GM12878 (cell line): ENCODE results near the gene TSHZ2. TPM values are rescaled to one million over a fixed set of nuclear protein-coding genes. Genes with fewer than 3 reads are reported as not detected.

ENCODE experiments used
- ATAC-seq: fragments of 200-7000 bp; cut with Tn5 transposase; 3 replicates; pipeline ENCODE4 v1.9.1; 2020; ENCODE audit warnings: mild to moderate bottlenecking, moderate library complexity
- BruUV-seq: library from RNA; stranded (reverse); fragments of 400-500 nt; replicated peaks from 2 replicates; lab custom pipeline; 2021; lab: Mats Ljungman, UMichigan
- CTCF ChIA-PET: fragments of 300-600 bp; sonication (Branson Sonifier 250); formaldehyde crosslinking; extraction: SDS; loops from one replicate; lab custom pipeline; 2021; ENCODE audit warnings: inconsistent platforms; lab: Yijun Ruan, JAX
- POLR2A ChIA-PET: fragments of 350-600 bp; formaldehyde crosslinking; extraction: SDS; loops from one replicate; lab custom pipeline; 2021; ENCODE audit warnings: inconsistent platforms; lab: Charles Lee
- RAD21 ChIA-PET: fragments of 300-600 bp; sonication (Branson Sonifier 250); formaldehyde crosslinking; loops from one replicate; lab custom pipeline; 2023; ENCODE audit warnings: antibody characterized with exemption; ENCODE audit not compliant: unreplicated experiment; lab: Charles Lee
- SMC1A ChIA-PET: fragments of 300-600 bp; sonication (Branson Sonifier 250); formaldehyde crosslinking; loops from one replicate; lab custom pipeline; 2023; ENCODE audit not compliant: unreplicated experiment, uncharacterized antibody; lab: Charles Lee
- DNase-seq: peaks from one replicate; pipeline ENCODE4 v3.0.0-alpha.2; 2011; ENCODE audit warnings: low read depth, low spot score
- FAIRE-seq: peaks from 3 replicates; lab custom pipeline; 2011; peaks lifted over from hg19 to GRCh38; lab: Jason Lieb, UNC
- H2AFZ ChIP-seq: 2 replicates; pipeline ENCODE4 v1.6.0; 2011; ENCODE audit warnings: low read depth, low read length, control low read depth; ENCODE audit not compliant: control insufficient read depth
- H3K27ac ChIP-seq: 2 replicates; pipeline ENCODE4 v1.5.1; 2011; ENCODE audit warnings: control low read depth; ENCODE audit not compliant: control insufficient read depth, insufficient read depth
- H3K27me3 ChIP-seq, 2 experiments: replicated peaks in 1 of 2; 2 replicates each; pipeline versions ENCODE4 v1.6.0 to v1.6.1; 2011; ENCODE audit warnings: low read length in 1 of 2; ENCODE audit not compliant: control insufficient read depth in 2 of 2, insufficient read depth in 2 of 2
- H3K36me3 ChIP-seq, 2 experiments: 2 replicates each; pipeline ENCODE4 v1.5.1; 2011; ENCODE audit warnings: low read length in 1 of 2; ENCODE audit not compliant: control insufficient read depth in 2 of 2, insufficient read depth in 2 of 2
- H3K4me1 ChIP-seq: 2 replicates; pipeline ENCODE4 v1.6.1; 2011; ENCODE audit warnings: mild to moderate bottlenecking, low read length, moderate library complexity, mixed read lengths; ENCODE audit not compliant: control insufficient read depth, insufficient read depth
- H3K4me2 ChIP-seq: 2 replicates; pipeline ENCODE4 v1.6.0; 2011; ENCODE audit warnings: control low read depth; ENCODE audit not compliant: control insufficient read depth, insufficient read depth
- H3K4me3 ChIP-seq: fragments of 200-600 bp; sonication (generic); 2 replicates; pipeline ENCODE4 v1.5.1; 2016
- H3K79me2 ChIP-seq: 2 replicates; pipeline ENCODE4 v1.6.0; 2011; ENCODE audit warnings: low read length; ENCODE audit not compliant: control insufficient read depth, insufficient read depth
- H3K9ac ChIP-seq: 2 replicates; pipeline ENCODE4 v1.8.0; 2011; ENCODE audit warnings: low read length, control low read depth, mixed read lengths; ENCODE audit not compliant: control insufficient read depth, insufficient read depth
- H3K9me3 ChIP-seq: replicated peaks from 3 replicates; pipeline ENCODE4 v1.5.1; 2011; ENCODE audit warnings: mild to moderate bottlenecking, low read length; ENCODE audit not compliant: control insufficient read depth, insufficient read depth
- H4K20me1 ChIP-seq: 2 replicates; pipeline ENCODE4 v1.6.0; 2011; ENCODE audit not compliant: control insufficient read depth, insufficient read depth
- BACH1 ChIP-seq: fragments of 450-650 bp; IDR thresholded peaks from 2 replicates; pipeline ENCODE4 v1.6.1; 2017; ENCODE audit warnings: mild to moderate bottlenecking, borderline replicate concordance
- CBX3 ChIP-seq: fragments of 200-600 bp; sonication (generic); IDR thresholded peaks from 2 replicates; pipeline ENCODE4 v1.6.1; 2016; ENCODE audit warnings: low read depth, borderline replicate concordance
- CREM ChIP-seq: IDR thresholded peaks from 2 replicates; pipeline ENCODE4 v1.6.1; 2014; ENCODE audit warnings: antibody characterized with exemption, low read depth
- EP300 ChIP-seq, 2 experiments: fragments of 150-350 bp in 1 of 2; IDR thresholded peaks; 2 replicates each; pipeline ENCODE4 v1.6.1; 2011 to 2012; ENCODE audit warnings: low read depth in 2 of 2, low read length in 2 of 2, borderline replicate concordance in 1 of 2, improper control_type of control experiment in 1 of 2, inconsistent platforms in 1 of 2; ENCODE audit not compliant: control insufficient read depth in 1 of 2
- MEF2B ChIP-seq: fragments of 450-650 bp; IDR thresholded peaks from 2 replicates; pipeline ENCODE4 v1.6.1; 2018; ENCODE audit warnings: mild to moderate bottlenecking, moderate library complexity; ENCODE audit not compliant: partially characterized antibody, poor library complexity, severe bottlenecking
- PAX8 ChIP-seq: fragments of 450-650 bp; IDR thresholded peaks from 2 replicates; pipeline ENCODE4 v1.6.1; 2017; ENCODE audit warnings: mild to moderate bottlenecking, moderate library complexity
- RB1 ChIP-seq: fragments of 450-650 bp; formaldehyde crosslinking; IDR thresholded peaks from 2 replicates; pipeline ENCODE4 v1.6.1; 2017; ENCODE audit warnings: mild to moderate bottlenecking, borderline replicate concordance
- SMAD5 ChIP-seq: IDR thresholded peaks from 2 replicates; pipeline ENCODE4 v1.6.1; 2016; ENCODE audit warnings: antibody characterized with exemption, low read depth
- SUPT20H ChIP-seq: IDR thresholded peaks from 2 replicates; pipeline ENCODE4 v1.6.1; 2011; ENCODE audit warnings: low read depth, mild to moderate bottlenecking, low read length, moderate library complexity, borderline replicate concordance; ENCODE audit not compliant: control insufficient read depth
- TCF12 ChIP-seq: IDR thresholded peaks from 2 replicates; pipeline ENCODE4 v1.6.1; 2011; ENCODE audit warnings: low read depth, mild to moderate bottlenecking, low read length
- USF1 ChIP-seq: IDR thresholded peaks from 2 replicates; pipeline ENCODE4 v1.6.1; 2011; ENCODE audit warnings: borderline replicate concordance, low read depth, mild to moderate bottlenecking, moderate library complexity, mixed read lengths, low read length; ENCODE audit not compliant: insufficient read depth; ENCODE audit errors: extremely low read length
- ZBTB11 ChIP-seq: fragments of 450-650 bp; formaldehyde crosslinking; IDR thresholded peaks from 2 replicates; pipeline ENCODE4 v1.5.0; 2022; ENCODE audit warnings: mild to moderate bottlenecking, missing genetic modification characterization
- ZBTB40 ChIP-seq: fragments of 450-650 bp; IDR thresholded peaks from 2 replicates; pipeline ENCODE4 v1.6.1; 2016; ENCODE audit warnings: mild to moderate bottlenecking, moderate library complexity, borderline replicate concordance
- WGBS: methylation state at CpG from one replicate; pipeline ENCODE4 v1.1.6; 2016; ENCODE audit warnings: low lambda C conversion rate; ENCODE audit not compliant: insufficient replicate concordance, insufficient coverage; ENCODE audit errors: missing lambda C conversion rate; 5-methylcytosine and 5-hydroxymethylcytosine counted together
- in situ Hi-C: fragments of 300-500 bp; cut with MboI; formaldehyde crosslinking; loops from 9 replicates; pipeline ENCODE4 v1.14.3; 2018; ENCODE audit warnings: mixed read lengths
- intact Hi-C: fragments of 100-400 bp; cut with micrococcal nuclease; formaldehyde crosslinking; loops from one replicate; pipeline ENCODE4 v1.14.2; 2022; ENCODE audit not compliant: unreplicated experiment
- polyA plus RNA-seq, 11 experiments: library from polyadenylated mRNA; depleted of rRNA in 4 of 11; unstranded in 6 of 11; stranded (reverse) in 5 of 11; fragments of >200 nt; fragmentation: Nextera tagmentation in 4 of 11; fragmentation: Illumina TruSeq in 1 of 11; extraction: Ambion mirVana in 4 of 11; extraction: Trizol in 1 of 11; gene quantifications; 1 replicate in 1 of 11; 2 replicates in 10 of 11; pipeline versions ENCODE4 v1.2.1 to v1.2.3, GENCODE V29; 2011 to 2016; ENCODE audit warnings: inconsistent platforms in 2 of 11, missing spikeins in 2 of 11, low read depth in 1 of 11
- total RNA-seq, 4 experiments: library from RNA; depleted of rRNA in 3 of 4; stranded (reverse); fragments of >200 nt in 3 of 4; fragmentation: Illumina TruSeq in 1 of 4; extraction: Trizol in 1 of 4; gene quantifications; 2 replicates each; pipeline versions ENCODE4 v1.2.1 to v1.2.3, GENCODE V29; 2013 to 2021

Gene TSHZ2
- total and polyA plus RNA-seq, 10 of the 15 experiments (the other 5 are each of a cell fraction or from before 2014, with no cell fraction given): 0.01 to 0.86 (median 0.13) TPM; not detected in 2

GRCh38 chr20:53129563-53129962 lies 157.4 kb downstream of the TSHZ2 start (continued):
- TF ChIP-seq TCF12 (no peak), EP300 (IDR thresholded peaks at IDR 0.05; ENCODE audit: borderline replicate concordance in 1 of 2, control insufficient read depth in 1 of 2, low read depth in 2 of 2, low read length in 2 of 2) (no peak), BACH1 (no peak), CBX3 (no peak), SMAD5 (no peak)

GRCh38 chr20:53130795-53131194 lies 158.6 kb downstream of the TSHZ2 start:
- Histone ChIP-seq H3K4me1 (no peaks in the 10 kb centered on the region), H3K27ac (no peak overlapping the region), H3K4me3 (no peak overlapping the region), H2AFZ (no peak overlapping the region), H3K36me3 (no peaks in the 10 kb centered on the region), H4K20me1 (no peaks in the 10 kb centered on the region), H3K79me2 (no peaks in the 10 kb centered on the region), H3K9ac (no peak overlapping the region), H3K27me3 (no peaks in the 10 kb centered on the region), H3K4me2 (no peak overlapping the region), H3K9me3 (no peaks in the 10 kb centered on the region)
- no TSS peak for BruUV-seq
- in situ Hi-C loops (no loop called here), intact Hi-C loops (no loop called here)
- ATAC-seq (no peak), FAIRE-seq (no peak), DNase-seq (no peak)
- ChIA-PET RAD21 (no interaction called here), SMC1A (no interaction called here), POLR2A (interaction anchor here (0.9 kb wide), 1 partner anchor 199 kb away, joined by 6 read pairs; no protein-coding TSS in a partner anchor), CTCF (no interaction called here)
- 0% methylated on average over 3 of the region's 3 CpGs for WGBS
- no peak for TF ChIP-seq PAX8
- TF ChIP-seq USF1: no peak
- TF ChIP-seq RB1: no peak
- TF ChIP-seq MEF2B: no peak
- TF ChIP-seq ZBTB40: no peak
- TF ChIP-seq CREM: no peak
- no peak for TF ChIP-seq SUPT20H
- no peak for TF ChIP-seq ZBTB11 (CRISPR knock-in tag)
- TF ChIP-seq, all 136 proteins: peak for 0
